Renal pelvis (tissue), 4 donors: ENCODE measurements around the gene APOF. TPM values are rescaled to one million over a fixed set of nuclear protein-coding genes. Genes with fewer than 3 reads are reported as not detected.
"Not testable (repeated sequence)": the region's sequence is repeated elsewhere in the genome, so short reads cannot be mapped to it uniquely, and the experiment has no call there.

ENCODE experiments used
- DNase-seq: peaks from one replicate; pipeline ENCODE4 v3.0.0-alpha.2; 2013
- polyA plus RNA-seq, 3 donors: library from polyadenylated mRNA; unstranded; fragments of 120-200 nt; gene quantifications; one replicate each; pipeline ENCODE4 v1.2.1, GENCODE V29; 2013; ENCODE audit not compliant: insufficient read length in 3 of 3

The APOF gene
- polyA plus RNA-seq, 3 donors = 0.10 to 0.13 (median 0.11) TPM

- peak; percentile 98 for DNase-seq
These were observed 28.8 kb downstream of the APOF start, which contains the start of gene PAN2 for GRCh38 chr12:56333679-56334489. Gene PAN2, minus strand, starts transcription at chr12:56334000. Its CDS starts 906 bp downstream, at chr12:56333094.

DNA sequence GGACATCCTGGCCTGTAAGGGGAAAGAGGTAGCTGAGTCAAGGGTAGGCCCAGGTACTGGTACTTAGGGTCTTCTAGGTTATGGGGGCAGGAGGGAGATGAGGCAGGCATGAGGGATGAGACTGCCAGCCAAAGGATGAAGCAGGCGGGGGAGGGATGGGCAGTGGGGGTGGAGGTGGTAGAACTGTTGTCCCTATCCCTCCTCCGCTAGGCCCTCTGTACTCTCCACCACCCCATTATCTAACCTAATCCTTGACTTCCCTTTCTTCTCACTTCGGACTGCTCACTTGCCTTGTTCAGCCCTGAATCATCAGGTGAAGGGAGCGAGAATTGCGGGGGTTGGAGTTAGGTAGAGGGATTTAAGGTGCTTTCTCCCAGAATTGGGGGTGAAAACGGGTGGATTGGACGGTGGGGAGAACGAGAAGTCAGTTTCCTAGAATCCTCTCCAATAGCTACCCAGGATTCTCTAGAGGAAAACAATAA is 29.4 kb downstream of the APOF start:
- DNase-seq = no peak

- DNase-seq = no peak
These were observed 30.0 kb downstream of the APOF start for GRCh38 chr12:56332512-56333196.

DNA sequence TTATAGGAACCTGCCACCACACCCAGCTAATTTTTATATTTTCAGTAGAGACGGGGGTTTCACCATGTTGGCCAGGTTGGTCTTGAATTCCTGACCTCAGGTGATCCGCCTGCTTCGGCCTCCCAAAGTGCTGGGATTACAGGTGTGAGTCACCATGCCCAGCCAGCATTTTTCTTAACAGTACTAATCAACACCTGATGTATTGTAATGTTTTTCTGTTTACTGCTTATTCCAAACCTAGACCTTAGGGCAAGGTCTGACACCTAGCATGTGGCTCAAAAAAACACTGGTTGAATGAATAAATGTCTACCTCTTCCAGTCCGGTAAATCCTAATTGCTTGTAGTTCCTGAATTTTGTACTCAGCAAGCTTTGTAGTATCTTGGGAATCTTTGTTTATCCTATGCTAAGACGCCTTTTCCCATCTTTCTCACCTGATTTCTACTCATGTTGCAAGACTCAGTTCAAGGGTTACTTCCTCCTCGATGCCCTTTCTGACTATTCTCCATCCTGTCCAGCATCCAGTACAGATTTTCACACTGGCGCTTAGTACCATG is 31.6 kb downstream of the APOF start:
- DNase-seq = no peak

- DNase-seq = no peak
These were observed 36.1 kb downstream of the APOF start for GRCh38 chr12:56326533-56326932.

- DNase-seq = no peak
These were observed 36.5 kb downstream of the APOF start for GRCh38 chr12:56326126-56326525.

DNA sequence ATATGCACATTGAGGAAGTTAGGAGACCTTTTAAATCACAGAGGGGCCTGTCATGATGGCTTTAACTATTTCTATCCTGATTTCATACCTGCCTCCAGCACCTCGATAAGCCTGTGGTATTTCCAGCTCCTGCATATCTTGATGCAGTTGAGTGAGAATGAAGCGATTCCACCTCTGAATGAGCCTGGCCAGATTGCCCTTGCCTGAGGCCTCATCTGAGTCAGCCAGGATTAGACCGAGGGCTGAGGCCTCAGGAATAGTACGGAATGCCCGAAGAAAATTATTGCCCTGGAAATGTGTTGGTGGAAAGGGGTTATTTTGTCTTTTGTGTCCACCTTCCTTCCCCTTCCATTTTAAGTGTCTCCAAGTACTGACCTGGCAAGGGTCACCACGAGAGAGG is 38.5 kb downstream of the APOF start:
- DNase-seq = no peak

- DNase-seq = not testable (repeated sequence)
These were observed 41.0 kb downstream of the APOF start for GRCh38 chr12:56321610-56322009.

DNA sequence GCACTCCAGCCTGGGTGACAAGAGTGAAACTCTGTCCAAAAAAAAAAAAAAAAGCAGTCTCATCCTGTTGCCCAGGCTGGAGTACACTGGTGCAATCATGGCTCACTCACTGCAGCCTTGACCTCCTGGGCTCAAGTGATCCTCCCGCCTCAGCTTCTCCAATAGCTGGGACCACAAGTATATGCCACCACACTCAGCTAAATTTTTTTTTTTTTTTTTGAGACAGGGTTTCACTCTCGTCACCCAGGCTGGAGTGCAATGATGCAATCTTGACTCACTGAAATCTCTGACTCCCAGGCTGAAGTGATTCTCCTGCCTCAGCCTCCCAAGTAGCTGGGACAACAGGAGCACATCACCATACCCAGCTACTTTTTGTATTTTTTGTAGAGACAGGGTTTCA is 41.6 kb downstream of the APOF start:
- no peak for DNase-seq

DNA sequence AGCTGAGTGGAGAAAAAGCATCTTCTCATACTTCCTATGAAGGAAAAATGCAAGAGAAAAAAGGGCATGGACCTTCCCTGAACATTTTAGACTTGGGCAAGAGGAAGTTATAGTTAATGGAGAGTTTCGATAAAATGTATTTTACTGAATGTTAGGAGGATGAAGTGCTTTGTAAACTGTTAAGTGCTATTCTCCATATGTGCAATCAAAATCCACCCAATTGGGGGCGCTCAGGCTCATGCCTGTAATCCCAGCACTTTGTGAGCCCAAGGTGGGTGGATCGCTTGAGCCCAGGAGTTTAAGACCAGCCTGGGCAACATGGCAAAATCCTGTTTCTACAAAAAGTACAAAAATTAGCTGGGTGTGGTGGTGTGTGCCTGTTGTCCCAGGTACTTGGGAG is 45.0 kb downstream of the APOF start:
- no peak for DNase-seq

DNA sequence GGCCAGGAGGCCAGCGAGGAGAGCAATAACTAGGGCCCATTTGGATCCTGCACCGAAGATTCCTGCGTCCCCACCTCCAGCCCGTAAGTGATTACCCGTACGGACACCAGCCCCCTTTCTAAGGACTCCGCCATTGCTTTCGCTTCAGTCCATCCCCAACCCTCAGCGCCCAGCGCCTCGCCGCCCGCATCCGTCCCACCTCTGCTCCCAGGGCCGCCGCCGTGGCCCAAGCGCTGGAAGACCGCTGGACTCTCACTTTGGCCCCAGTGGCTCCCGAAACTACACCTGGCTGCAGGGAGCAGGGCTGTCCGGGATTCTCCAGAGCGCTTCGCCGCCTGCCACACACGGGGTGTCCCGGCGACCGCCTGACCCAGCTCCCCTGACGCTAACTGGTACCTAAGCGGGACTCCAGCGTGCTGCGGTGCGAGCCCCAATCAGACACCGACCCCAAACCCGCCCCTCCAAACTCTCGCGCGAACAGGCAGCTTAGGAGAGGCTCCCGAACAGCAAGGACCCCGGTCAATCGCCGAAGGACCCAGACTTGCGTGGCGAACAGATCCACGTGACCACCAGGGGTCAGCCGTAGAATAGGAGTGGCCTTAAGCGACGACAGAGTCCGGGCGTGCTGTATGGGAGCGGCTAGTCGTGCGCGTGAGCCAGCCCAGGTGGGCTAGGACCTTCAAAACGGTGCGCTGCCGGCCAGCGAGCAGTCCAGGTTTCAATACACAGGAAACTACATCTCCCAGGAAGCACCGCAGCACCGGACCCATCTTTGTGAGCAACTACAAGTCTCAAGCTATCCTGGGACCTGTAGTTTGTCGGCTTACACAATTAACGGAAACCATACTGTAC is 46.8 kb downstream of the APOF start, which contains the start of gene CNPY2:
TSS of gene CNPY2 (minus strand) at position 367 of the 852 bp plus-strand sequence. CDS start 771 bp downstream, outside the sequence.
- peak; percentile 97 for DNase-seq

- peak; percentile 26 for DNase-seq
These were observed 47.4 kb downstream of the APOF start for GRCh38 chr12:56315249-56315621.

GRCh38 chr12:56311003-56311402 is 51.7 kb downstream of the APOF start:
- DNase-seq = no peak

Other genes with a start within 250 kb of the APOF start
- 1,000 to 10,000 TPM; 4,623 to 5,799 (median 4,745) TPM for gene RPL41, start 246.2 kb downstream of the APOF start, polyA plus RNA-seq
- 1 to 10 TPM; 6.1 to 7.4 (median 6.9) TPM for gene ZC3H10, start 244.6 kb downstream of the APOF start, polyA plus RNA-seq
- gene ESYT1, start 234.6 kb downstream of the APOF start, polyA plus RNA-seq = 10 to 100 TPM; 79.5 to 86.3 (median 81.9) TPM
- 100 to 1,000 TPM; 158 to 186 (median 174) TPM for gene MYL6B, start 210.3 kb downstream of the APOF start, polyA plus RNA-seq
- 1,000 to 10,000 TPM; 1,644 to 2,112 (median 1,781) TPM for gene MYL6, start 204.5 kb downstream of the APOF start, polyA plus RNA-seq
- 100 to 1,000 TPM; 116 to 152 (median 133) TPM for gene SMARCC2, start 173.4 kb downstream of the APOF start, polyA plus RNA-seq
- 10 to 100 TPM; 43.8 to 50.1 (median 47.2) TPM for gene RNF41, start 140.9 kb downstream of the APOF start, polyA plus RNA-seq
- 10 to 100 TPM; 28.2 to 30.5 (median 28.3) TPM for gene NABP2, start 138.5 kb downstream of the APOF start, polyA plus RNA-seq
- 10 to 100 TPM; 73.2 to 87.0 (median 81.7) TPM for gene SLC39A5, start 132.8 kb downstream of the APOF start, polyA plus RNA-seq
- gene ANKRD52, start 104.5 kb downstream of the APOF start, polyA plus RNA-seq = 10 to 100 TPM; 32.8 to 40.5 (median 39.0) TPM
- 10 to 100 TPM; 16.3 to 25.5 (median 19.6) TPM for gene COQ10A, start 95.9 kb downstream of the APOF start, polyA plus RNA-seq
- 100 to 1,000 TPM; 202 to 237 (median 212) TPM for gene CS, start 62.5 kb downstream of the APOF start, polyA plus RNA-seq
- gene CNPY2, start 46.9 kb downstream of the APOF start, polyA plus RNA-seq = 100 to 1,000 TPM; 160 to 182 (median 172) TPM
- gene PAN2, start 28.9 kb downstream of the APOF start, polyA plus RNA-seq = 100 to 1,000 TPM in 1 of 3 donors, 10 to 100 TPM in 2; 82.4 to 140 (median 98.9) TPM
- gene IL23A, start 24.0 kb downstream of the APOF start, polyA plus RNA-seq = 1 to 10 TPM in 2 of 3 donors, under 1 TPM in 1; 0.85 to 1.1 (median 1.0) TPM
- gene STAT2, start 2.8 kb downstream of the APOF start, polyA plus RNA-seq = 100 to 1,000 TPM in 2 of 3 donors, 10 to 100 TPM in 1; 73.4 to 152 (median 139) TPM
- 10 to 100 TPM; 44.4 to 47.0 (median 46.2) TPM for gene TIMELESS, start 86.6 kb upstream of the APOF start, polyA plus RNA-seq
- under 1 TPM in 1 of 3 donors, not detected in 2; 0.21 TPM for gene MIP, start 91.8 kb upstream of the APOF start, polyA plus RNA-seq
- gene SPRYD4, start 105.7 kb upstream of the APOF start, polyA plus RNA-seq = 1 to 10 TPM; 3.8 to 7.8 (median 6.9) TPM
- 1 to 10 TPM in 2 of 3 donors, under 1 TPM in 1; 1.00 to 2.3 (median 1.5) TPM for gene GLS2, start 125.3 kb upstream of the APOF start, polyA plus RNA-seq
- gene RBMS2, start 159.0 kb upstream of the APOF start, polyA plus RNA-seq = 10 to 100 TPM; 36.9 to 47.4 (median 41.8) TPM